HL-60 (cell line): ENCODE data around the gene RNF144A.

ENCODE experiments used
- DNase-seq, 2 experiments: peaks; one replicate each; pipeline ENCODE4 v3.0.0-alpha.2; 2010 to 2020; ENCODE audit warnings: low read depth in 1 of 2, low spot score in 1 of 2
- H3K27ac ChIP-seq: fragments of 250-450 bp; sonication (Bioruptor Pico); replicated peaks from 2 replicates; pipeline ENCODE4 v1.5.1; 2020; ENCODE audit warnings: mild to moderate bottlenecking, moderate library complexity
- H3K27me3 ChIP-seq: fragments of 250-450 bp; sonication (Bioruptor Pico); 2 replicates; pipeline ENCODE4 v1.5.1; 2021; ENCODE audit warnings: mild to moderate bottlenecking, moderate library complexity; ENCODE audit not compliant: insufficient read depth, poor library complexity, severe bottlenecking
- H3K4me3 ChIP-seq: replicated peaks from 2 replicates; pipeline ENCODE4 v1.5.1; 2011; ENCODE audit warnings: mild to moderate bottlenecking, control low read depth, low read length; ENCODE audit not compliant: insufficient read depth
- CTCF ChIP-seq: IDR thresholded peaks from one replicate; pipeline ENCODE4 v1.5.1; 2011; ENCODE audit warnings: low read length, control low read depth, inconsistent platforms; ENCODE audit not compliant: insufficient read depth
- GABPA ChIP-seq: IDR thresholded peaks from 2 replicates; pipeline ENCODE4 v1.6.1; 2012; ENCODE audit warnings: low read depth
- POLR2AphosphoS5 ChIP-seq: IDR thresholded peaks from 2 replicates; pipeline ENCODE4 v1.6.1; 2012; ENCODE audit warnings: low read depth
- REST ChIP-seq: IDR thresholded peaks from 2 replicates; pipeline ENCODE4 v1.6.1; 2012; ENCODE audit warnings: low read depth; ENCODE audit not compliant: insufficient replicate concordance
- SPI1 ChIP-seq: IDR thresholded peaks from 2 replicates; pipeline ENCODE4 v1.6.1; 2012; ENCODE audit warnings: low read depth, mild to moderate bottlenecking, borderline replicate concordance

The RNF144A gene

GRCh38 chr2:6927753-6928152 is 10.5 kb downstream of the RNF144A start:
- TF ChIP-seq SPI1: no peak
- TF ChIP-seq REST: no peak
- TF ChIP-seq GABPA: no peak
- no peak for TF ChIP-seq POLR2AphosphoS5
- TF ChIP-seq CTCF: no peak
- DNase-seq: no peak
- H3K27me3 ChIP-seq: no peaks in the 10 kb centered on the region
- H3K27ac ChIP-seq: no peak overlapping the region
- H3K4me3 ChIP-seq: no peak overlapping the region

- TF ChIP-seq GABPA (no peak), POLR2AphosphoS5 (no peak; the same call in 1 of the 2 replicates), REST (no peak), SPI1 (no peak), CTCF (no peak)
- DNase-seq: no peak
- no peak overlapping the region for H3K27ac ChIP-seq
- H3K4me3 ChIP-seq: no peak overlapping the region
- H3K27me3 ChIP-seq: no peaks in the 10 kb centered on the region
These were observed 11.2 kb downstream of the RNF144A start for GRCh38 chr2:6928452-6928851.

GRCh38 chr2:6929196-6929819 is 12.1 kb downstream of the RNF144A start:
- TF ChIP-seq SPI1 (no peak), GABPA (no peak), POLR2AphosphoS5 (no peak), CTCF (no peak), REST (no peak)
- H3K27me3 ChIP-seq: no peaks in the 10 kb centered on the region
- no peak overlapping the region for H3K4me3 ChIP-seq
- no peak overlapping the region for H3K27ac ChIP-seq
- DNase-seq: no peak
